Glomerular visceral epithelial cell (primary cell): Measurements from ENCODE around the gene FREM3.
A peak's percentile ranks its signal among the peaks of the same experiment; 100 is the strongest.
"Not testable (repeated sequence)": the region's sequence is repeated elsewhere in the genome, so short reads cannot be mapped to it uniquely, and the experiment has no call there.

Experiments used
- DNase-seq: peaks from one replicate; pipeline ENCODE4 v3.0.0-alpha.2; 2016; ENCODE audit errors: extremely low spot score

Gene FREM3

DNA sequence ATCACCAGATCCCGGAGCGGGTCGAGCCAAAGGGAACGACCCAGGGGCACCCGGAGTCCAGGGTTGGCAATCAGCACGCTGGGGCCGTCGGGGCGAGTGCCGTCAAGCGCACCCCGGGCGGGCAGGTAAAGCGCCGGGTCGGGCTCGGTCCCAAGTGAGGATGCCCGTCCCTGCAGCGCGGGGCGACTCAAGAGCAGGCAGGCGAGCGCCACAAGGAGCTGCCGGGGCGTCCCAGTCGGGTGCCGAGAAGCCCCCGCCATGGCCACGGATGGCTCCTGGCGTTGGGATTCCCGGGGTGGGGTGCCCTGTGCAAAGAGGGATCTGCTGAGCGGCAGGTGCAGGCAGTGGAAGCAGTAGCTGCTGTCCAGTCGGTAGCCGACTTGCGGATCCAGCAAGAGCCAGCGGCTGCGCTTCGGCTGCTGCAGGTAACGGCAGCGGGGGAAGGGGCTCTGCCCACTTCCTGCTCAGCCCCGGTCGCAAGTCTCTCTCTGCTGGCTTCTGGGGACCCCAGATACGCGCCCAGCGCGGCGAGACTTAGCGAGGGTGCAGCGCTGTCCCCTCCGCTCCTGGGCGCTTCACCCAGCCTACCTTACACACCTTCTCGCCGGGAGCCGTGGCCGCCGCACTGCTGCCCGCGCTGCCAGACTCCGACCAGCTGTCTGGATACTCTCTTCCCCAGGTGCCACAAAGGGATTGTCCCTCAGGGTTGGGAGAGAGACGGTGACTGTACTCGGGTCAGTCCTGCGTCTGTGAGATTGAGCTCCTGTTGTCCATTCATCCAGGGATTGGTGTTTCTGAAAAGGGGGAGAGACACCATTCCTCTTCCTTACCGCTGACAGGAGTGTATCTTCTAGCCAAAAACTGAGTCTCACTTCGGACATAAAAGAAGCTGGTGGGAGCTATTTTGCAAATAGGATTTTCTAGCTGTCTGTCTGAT is at the start of gene FREM3:
Gene FREM3, minus strand, starts transcription at position 260 of the 937 bp plus-strand sequence. Its CDS starts 0 bp downstream, at position 260.
- no peak for DNase-seq

DNA sequence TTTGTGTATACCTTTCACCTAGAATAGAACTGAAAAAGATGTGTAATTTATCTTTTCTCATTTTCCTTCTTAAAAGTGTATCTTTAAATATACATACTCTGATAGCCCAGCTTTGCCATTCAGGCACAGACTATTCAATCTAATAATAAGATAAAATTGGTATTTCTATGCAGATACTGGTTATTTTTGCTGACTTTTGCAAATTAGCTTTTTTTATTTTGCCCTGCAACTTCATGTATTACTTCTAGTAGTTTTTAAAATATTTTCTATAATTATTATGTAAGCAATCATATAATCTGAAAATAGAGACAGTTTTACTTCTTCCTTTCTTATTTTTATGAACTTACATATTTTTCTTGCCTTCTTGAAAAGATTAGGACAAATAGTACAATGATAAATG is 45.4 kb upstream of the FREM3 start:
- no peak for DNase-seq

DNA sequence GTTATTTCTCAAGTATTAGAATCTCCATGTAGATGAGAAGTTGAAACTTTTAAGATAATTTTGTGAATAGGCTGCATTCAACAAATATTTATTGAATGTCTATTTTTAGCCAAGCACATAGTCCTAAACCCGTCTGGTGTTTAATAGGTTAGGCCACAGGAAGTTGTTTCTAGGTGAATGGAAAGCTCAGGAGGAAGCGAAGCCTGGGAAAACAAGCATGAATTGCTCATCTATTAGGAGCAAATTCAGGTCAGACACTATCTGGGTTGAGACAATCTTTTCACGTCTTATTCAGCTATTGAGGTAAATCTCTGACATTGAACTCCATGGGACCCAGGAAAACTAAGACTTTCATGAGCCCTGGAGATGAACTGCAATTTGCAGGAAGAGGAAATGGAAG is 43.1 kb upstream of the FREM3 start:
- no peak for DNase-seq

DNA sequence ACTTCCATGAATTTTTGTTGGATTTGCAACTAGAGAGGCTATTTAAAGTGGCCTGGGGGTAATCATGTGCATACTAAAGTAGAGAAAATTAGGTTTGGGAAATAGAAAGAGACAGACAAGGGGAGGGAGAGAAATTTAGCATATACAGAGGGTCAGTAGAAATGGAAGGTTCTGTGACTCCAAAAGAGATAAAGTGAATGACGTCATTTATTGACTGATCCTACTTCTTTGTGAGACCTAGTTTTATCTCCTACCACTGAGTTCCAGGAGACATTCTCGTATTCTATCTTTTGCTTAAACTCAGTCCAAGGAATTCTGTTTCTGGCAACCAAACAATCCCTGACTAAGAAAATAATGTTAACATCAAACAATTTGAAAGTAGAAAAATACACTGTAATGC is 42.4 kb upstream of the FREM3 start:
- no peak for DNase-seq

DNA sequence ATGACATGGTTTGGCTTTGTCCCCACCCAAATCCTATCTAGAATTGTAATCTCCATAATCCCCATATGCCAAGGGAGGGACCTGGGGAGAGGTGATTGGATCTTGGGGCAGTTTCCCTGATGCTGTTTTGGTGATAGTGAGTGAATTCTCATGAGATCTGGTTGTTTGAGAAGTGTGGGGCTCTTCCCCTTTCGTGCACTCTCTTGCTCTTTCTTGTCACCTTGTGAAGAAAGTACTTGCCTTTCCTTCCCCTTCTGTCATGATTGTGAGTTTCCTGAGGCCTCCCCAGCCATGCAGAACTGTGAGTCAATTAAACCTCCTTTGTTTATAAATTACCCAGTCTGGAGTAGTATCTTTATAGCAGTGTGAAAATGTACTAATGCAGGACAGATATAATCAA is 36.4 kb upstream of the FREM3 start:
- DNase-seq = no peak

DNA sequence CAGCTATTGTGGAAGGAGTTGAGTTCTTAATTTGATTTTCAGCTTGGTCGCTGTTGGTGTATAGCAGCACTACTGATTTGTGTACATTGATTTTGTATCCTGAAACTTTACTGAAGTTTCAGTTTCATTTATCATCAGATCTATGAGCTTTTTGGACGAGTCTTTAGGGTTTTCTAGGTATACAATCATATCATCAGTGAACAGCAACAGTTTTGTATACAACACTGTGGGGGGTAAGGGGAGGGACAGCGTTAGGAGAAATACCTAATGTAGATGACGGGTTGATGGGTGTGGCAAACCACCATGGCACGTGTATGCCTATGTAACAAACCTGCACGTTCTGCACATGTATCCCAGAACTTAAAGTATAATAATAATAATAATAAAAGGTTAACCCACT is 35.6 kb upstream of the FREM3 start:
- not testable (repeated sequence) for DNase-seq

DNA sequence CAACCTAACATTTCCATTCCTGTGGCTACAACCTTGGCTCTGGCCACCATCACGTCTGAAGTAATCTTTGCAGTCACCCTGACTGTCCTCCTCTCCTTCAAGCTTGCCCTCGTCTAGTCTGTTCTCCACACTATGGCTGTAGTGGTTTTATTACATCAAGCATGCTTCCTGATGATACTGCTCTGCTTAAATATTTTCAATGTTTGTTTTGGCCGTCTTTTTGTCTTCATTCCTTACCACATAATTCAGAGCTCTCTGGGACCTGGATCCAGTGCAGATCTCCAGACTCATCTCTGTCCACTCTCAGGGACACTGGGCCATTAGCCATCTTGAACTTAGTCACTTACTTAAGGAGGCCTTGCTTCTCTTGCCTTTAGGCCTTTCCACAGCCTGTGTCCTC is 27.7 kb upstream of the FREM3 start:
- DNase-seq = peak; percentile 3

DNA sequence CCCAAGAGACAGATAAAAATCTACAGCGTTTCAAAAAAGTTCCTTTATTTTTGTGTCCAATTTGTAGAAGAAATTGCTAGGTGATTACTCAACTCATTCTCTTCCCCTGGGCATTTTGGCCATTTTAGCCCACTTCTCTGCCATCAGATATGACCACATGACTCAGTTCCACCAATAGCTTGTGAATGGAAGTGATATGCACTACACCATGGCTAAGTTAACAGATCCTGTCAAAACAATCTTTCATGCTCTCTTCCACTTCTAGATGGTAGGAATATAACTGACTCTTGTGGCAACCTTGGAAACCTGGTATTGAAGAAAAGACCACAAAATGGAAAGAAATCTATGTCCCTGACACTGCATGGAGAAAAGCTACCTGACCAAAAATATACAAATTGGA is 26.2 kb upstream of the FREM3 start:
- no peak for DNase-seq

DNA sequence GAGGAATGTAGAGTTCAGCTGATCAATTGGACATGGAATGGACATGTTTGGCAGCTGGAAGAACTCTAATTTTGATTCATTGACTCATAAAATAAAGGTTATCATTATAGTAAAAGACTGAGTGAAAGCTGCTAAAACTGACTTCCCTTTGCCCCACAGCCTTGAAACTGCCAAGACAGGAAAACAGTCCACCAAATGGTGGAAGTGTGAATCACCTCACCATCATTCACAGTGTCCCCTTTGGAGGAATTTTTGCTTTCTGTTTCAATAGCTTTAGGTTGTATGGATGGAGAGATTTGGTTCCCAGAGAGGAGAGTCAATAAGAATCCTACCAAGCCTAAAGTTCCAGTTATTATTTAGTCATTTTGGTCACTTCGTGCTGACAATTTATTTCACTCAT is 20.8 kb upstream of the FREM3 start:
- no peak for DNase-seq

DNA sequence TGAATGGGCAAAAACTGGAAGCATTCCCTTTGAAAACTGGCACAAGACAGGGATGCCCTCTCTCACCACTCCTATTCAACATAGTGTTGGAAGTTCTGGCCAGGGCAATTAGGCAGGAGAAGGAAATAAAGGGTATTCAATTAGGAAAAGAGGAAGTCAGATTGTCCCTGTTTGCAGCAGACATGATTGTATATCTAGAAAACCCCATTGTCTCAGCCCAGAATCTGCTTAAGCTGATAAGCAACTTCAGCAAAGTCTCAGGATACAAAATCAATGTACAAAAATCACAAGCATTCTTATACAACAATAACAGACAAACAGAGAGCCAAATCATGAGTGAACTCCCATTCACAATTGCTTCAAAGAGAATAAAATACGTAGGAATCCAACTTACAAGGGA is 18.3 kb upstream of the FREM3 start:
- not testable (repeated sequence) for DNase-seq

DNA sequence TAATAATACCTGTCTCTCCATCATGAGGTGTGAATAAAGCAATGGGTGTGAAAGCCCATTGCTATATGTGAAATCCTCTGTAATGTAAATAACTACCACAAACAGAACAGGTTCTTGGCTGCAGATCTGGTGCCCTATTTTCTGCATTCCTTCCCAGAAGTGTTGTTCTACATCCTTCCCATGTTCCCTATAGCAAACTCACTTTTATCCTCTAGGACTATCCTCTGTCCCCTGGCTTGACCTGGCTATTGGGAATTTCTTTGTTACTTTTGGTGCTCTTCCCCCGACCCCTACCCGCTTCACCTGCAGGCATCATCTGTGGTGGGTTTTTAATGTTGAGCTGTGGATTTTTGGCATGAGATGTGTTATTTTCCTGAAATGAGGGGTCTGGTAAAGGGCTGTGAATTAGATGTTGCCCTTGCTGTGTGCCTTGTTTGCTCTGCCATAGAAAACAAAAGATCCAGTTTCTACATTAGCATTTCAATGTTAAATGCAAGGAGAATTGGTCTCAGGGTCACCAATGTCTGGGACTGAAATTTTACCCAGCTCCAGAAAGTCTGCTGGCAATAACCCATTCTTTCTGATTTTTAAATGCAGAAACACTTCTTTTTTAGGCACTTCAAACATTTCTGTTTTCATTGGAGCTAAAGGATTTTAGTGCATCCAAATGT is 13.6 kb upstream of the FREM3 start:
- no peak for DNase-seq

DNA sequence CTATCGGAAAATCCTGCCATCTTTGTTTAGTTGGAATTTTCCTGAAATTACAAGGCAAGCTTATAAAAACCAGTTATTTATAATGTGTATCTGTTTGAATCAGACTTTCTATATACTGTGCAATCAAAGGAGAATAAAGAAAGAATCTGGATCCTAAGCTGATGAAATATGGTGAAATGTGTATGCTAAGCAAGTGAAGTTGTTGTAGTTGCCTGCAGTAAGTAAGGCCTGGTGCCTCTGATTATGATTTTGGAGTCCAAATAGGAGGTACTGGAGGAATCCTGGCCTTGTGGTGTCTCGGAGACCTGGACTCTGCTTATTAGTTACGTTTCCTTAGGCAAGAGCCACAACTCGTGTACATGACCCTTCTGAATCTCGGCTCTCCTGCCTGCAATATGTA is 13.1 kb upstream of the FREM3 start:
- DNase-seq = no peak

DNA sequence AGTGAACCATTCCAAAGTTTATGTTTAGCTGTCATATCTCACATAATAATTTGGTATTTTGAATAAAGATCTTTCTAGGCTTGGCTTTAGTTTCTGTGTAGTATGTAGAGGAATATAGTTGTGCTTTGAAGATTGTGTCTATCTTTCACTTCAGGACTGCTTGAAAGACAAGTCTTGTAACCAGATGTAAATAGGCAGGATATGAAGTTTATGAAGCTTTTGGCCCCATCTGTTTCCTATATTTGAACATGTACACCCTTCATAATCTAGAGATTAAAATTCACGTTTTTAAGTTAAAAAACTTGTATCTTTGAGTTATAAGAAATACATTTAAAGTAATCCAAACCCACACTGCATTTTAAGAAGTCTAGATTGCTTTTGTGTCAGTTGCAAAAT is 11.7 kb upstream of the FREM3 start:
- no peak for DNase-seq

DNA sequence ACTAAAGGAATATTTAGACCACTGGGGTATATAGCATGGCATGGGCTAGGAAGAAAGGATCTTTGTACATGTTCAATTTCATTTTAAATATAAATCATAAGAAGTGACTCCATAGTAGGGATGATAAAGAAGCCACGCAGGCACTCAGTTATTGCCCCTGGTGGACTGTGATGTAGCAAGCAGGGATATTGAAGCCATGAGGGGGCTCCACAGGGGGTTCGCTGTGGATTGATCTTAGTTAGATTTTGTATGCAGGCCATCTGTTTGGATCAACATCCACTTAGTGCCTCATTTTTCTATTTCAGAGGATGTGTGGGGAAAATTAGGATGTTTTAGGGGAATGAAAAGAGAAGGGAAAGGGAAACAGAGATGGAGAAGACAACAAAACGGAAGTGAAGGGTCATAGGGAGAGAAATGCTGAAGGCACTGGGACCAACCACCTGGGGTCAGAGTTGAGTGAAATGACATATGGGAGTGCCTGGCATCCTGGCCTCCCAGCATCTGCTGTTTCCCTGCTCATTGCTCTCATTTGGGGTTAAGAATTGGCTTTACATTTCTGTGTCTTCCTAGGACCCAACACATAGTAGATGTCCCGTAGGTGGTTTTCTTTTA is 11.2 kb upstream of the FREM3 start:
- DNase-seq = no peak

DNA sequence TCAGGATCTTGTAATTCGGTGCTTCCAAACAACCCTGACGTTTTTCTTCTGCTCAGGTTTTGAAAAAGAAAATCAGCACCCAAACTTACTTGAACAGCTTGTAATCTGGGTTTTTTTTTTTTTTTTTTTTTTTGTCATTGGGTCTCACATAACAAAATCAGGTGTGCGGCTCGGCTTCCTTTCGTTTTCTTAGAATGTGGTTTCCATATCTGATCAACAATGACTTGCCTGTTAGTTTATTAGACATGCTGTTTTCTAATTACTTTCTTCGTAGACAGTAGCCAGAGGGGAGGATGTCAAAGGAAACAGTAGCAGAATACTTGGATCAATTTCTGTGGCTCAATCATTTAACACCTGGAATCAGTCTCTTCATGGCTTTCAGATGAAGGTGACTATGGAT is 890 bp upstream of the FREM3 start:
- DNase-seq = no peak

DNA sequence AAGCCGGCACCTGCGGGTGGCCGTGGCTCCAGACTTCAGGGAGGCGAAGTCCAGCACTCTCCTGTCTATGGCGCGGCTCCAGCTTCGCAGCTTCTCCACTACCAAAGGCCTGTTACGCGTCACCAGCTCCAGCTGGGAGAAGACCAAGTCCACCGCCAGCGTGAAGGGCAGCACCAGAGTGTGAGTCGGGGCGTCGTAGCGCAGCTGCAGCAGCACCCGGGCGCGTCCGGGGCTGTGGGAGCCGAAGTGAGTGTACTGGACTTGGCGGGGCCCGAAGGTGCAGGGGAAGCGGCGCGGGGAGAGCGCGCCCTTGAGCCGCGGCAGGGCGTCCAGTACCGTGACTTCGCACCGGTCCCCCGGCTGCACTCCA is 444 bp downstream of the FREM3 start:
- peak; percentile 33 for DNase-seq

DNA sequence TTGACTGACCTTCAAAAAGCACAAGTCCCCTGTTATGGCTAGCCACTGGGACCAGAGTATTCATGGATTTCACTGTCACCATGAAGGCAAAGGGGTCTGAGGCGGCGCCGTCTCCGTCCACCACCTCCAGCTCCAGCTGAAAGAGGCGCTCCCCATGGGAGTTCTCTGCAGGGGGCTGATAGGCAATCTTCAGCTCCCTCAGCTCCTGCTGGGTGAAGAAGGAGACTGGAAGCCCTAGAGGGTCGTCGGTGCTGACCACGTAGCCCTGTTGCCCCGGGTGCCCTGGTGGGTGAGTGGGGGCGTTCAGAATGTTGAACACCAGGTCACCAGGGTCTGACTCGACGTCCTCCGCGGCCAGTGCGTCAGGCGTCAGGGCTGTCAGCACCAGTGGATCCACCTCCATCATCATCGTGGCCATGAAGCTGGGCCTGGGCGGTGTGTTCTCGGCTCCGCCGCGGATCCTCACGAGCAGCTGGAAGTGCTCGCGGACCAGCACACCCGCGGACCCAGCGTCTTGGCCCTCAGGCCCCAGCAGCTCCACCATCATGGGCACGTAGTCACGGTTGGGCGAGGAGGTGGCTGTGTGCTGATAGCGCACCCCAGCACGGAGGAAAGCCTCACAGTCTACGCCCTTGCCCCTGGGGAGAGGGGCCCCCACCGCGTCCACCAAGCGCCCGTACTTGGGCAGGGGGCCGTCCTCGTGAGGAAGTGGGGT is 987 bp downstream of the FREM3 start:
- DNase-seq = no peak

DNA sequence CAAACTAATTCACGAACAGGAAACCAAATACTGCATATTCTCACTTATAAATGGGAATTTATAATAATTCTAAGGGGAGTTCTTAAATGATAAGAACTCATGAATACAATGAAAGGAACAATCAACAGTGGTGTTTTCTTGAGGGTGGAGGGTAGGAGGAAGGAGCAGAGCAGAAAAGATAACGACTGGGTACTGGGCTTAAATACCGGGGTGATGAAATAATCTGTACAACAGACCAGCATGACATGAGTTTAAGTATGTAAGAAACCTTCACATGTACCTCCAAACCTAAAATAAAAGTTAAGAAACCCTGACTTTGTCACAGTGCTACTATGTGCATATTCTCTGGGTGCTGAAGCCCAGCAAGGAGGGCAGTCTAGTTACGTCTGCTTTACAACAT is 6.6 kb downstream of the FREM3 start:
- DNase-seq = no peak

DNA sequence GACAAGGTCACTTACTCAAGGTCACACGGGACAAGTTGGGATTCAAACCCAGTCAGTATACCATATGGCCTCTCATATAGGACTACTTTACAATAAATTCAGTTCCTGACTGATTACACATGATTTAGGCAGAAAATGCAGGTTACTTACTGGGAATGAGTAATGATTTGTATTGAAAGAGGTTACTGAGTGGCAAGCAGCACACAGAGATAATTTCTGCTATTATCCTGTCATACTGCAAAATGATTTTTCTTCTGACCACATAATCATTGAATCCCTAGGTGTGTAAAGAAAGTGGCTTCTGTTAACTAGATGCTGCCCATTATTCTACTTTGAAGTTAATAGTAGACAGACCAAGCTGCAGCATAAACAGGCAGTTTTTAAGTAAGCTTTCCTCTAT is 8.2 kb downstream of the FREM3 start:
- DNase-seq = no peak

DNA sequence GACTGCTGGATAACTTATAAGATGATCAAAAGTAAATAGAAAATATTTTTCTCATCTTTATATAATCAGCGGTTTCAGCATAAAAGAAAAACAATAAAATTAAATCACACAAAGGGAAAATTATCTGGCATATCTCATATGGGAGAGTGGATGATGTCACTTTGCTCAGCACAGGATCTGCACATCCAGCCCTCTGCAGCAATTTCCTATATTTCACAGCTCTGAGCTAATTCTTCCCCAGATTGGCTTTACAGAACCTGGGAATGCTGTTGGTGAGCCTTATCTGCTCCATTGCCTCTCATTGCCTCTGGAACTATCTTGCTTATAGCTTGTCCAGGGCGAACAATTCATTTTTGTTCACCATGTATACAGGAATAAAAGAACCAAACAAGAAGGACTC is 21.0 kb downstream of the FREM3 start:
- no peak for DNase-seq

DNA sequence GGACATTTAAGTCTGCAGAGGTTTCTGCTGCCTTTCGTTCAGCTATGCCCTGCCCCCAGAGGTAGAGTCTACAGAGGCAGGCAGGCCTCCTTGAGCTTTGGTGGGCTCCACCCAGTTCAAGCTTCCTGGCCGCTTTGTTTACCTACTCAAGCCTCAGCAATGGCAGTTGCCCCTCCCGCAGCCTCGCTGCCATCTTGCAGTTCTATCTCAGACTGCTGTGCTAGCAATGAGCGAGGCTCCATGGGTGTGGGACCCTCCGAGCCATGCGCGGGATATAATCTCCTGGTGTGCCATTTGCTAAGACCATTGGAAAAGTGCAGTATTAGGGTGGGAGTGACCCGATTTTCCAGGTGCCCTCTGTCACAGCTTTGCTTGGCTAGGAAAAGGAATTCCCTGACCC is 26.8 kb downstream of the FREM3 start:
- DNase-seq = not testable (repeated sequence)

DNA sequence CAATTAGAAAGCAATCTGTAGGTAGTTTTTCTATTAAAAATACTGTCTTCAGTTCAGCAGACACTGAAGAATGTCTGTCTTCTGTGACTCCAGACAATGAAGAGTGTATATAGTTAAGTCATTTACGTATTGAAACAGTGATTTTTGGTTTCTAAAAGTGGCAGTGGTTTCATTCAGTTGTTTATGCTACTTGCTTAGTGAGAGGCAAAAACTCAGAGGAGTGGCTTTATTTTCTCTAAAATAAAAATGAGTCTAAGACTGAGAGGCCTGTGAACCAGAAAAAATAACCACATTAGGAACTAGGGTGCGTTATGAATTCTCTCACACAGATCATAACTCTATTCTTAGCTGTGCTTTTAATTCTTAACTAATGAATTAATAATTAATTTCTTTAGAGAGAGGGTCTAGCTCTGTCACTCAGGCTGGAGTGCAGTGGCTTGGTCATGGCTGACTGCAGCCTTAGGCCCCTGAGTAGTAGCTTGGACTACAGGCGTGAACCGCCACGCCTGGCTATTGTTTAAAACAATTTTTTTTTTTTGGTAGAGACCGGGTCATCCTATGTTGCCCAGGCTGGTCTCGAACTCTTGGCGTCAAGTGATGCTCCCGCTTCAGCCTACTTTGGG is 31.4 kb downstream of the FREM3 start:
- no peak for DNase-seq
